IPS-20b (cell line): Measurements from ENCODE around the gene SPATA2L.

Experiments used
- H3K27ac ChIP-seq: one replicate; pipeline ENCODE4 v1.5.1; 2013; ENCODE audit warnings: low read length
- H3K27me3 ChIP-seq: 2 replicates; pipeline ENCODE4 v1.6.1; 2013; ENCODE audit warnings: mild to moderate bottlenecking, low read length, inconsistent platforms; ENCODE audit not compliant: insufficient read depth
- H3K36me3 ChIP-seq: 2 replicates; pipeline ENCODE4 v1.6.1; 2013; ENCODE audit warnings: low read depth, mild to moderate bottlenecking, inconsistent platforms, low read length, moderate library complexity; ENCODE audit not compliant: insufficient read depth
- H3K4me1 ChIP-seq: 2 replicates; pipeline ENCODE4 v1.6.1; 2013; ENCODE audit warnings: mild to moderate bottlenecking, control low read depth, inconsistent platforms, low read length, moderate library complexity; ENCODE audit not compliant: insufficient read depth
- H3K4me3 ChIP-seq: 2 replicates; pipeline ENCODE4 v1.5.1; 2013; ENCODE audit warnings: mild to moderate bottlenecking, low read length, inconsistent platforms
- H3K9ac ChIP-seq: 2 replicates; pipeline ENCODE4 v1.6.1; 2013; ENCODE audit warnings: low read depth, mild to moderate bottlenecking, inconsistent platforms, low read length, moderate library complexity
- H3K9me3 ChIP-seq: 2 replicates; pipeline ENCODE4 v1.6.1; 2013; ENCODE audit warnings: mild to moderate bottlenecking, low read depth, low read length, inconsistent platforms; ENCODE audit not compliant: insufficient read depth

The SPATA2L gene

GRCh38 chr16:89723279-89724250, 22.1 kb upstream of the SPATA2L start:
- Histone ChIP-seq H3K27me3 (peaks cover 47% of the 10 kb centered on the region), H3K36me3 (peaks cover 10% of the 10 kb centered on the region; the same call in 1 of the 2 replicates), H3K9me3 (no peaks in the 10 kb centered on the region), H3K4me3 (no peak overlapping the region), H3K4me1 (no peaks in the 10 kb centered on the region; the same call in none of the 2 replicates), H3K27ac (no peak overlapping the region), H3K9ac (no peak overlapping the region)

- Histone ChIP-seq H3K4me1 (no peaks in the 10 kb centered on the region; the same call in none of the 2 replicates), H3K9me3 (no peaks in the 10 kb centered on the region), H3K4me3 (peak overlapping the region; percentile 70), H3K9ac (peak overlapping the region; percentile 45), H3K27me3 (peaks cover 56% of the 10 kb centered on the region), H3K36me3 (peaks cover 10% of the 10 kb centered on the region; the same call in 1 of the 2 replicates), H3K27ac (no peak overlapping the region)
These were observed 21.1 kb upstream of the SPATA2L start for GRCh38 chr16:89722392-89723278.

GRCh38 chr16:89721546-89722391, 20.3 kb upstream of the SPATA2L start:
- Histone ChIP-seq H3K27ac (no peak overlapping the region), H3K27me3 (peaks cover 58% of the 10 kb centered on the region), H3K9me3 (no peaks in the 10 kb centered on the region), H3K4me3 (peak overlapping the region; percentile 70; the same call in 1 of the 2 replicates), H3K9ac (peak overlapping the region; percentile 45), H3K36me3 (peaks cover 10% of the 10 kb centered on the region; the same call in 1 of the 2 replicates), H3K4me1 (no peaks in the 10 kb centered on the region; the same call in none of the 2 replicates)

GRCh38 chr16:89720813-89721545, 19.5 kb upstream of the SPATA2L start, which contains the start of the genes VPS9D1 and ZNF276:
TSS of gene VPS9D1 (minus strand) at chr16:89720898. CDS start at chr16:89720861, 37 bp downstream.
TSS of gene ZNF276 (plus strand) at chr16:89721537. CDS start at chr16:89721641, 104 bp downstream.
- peaks cover 63% of the 10 kb centered on the region for H3K27me3 ChIP-seq
- H3K4me3 ChIP-seq = peak within 1 kb of the TSS; percentile 70
- peaks cover 10% of the 10 kb centered on the region; the same call in 1 of the 2 replicates for H3K36me3 ChIP-seq
- no peak within 1 kb of the TSS for H3K27ac ChIP-seq
- no peaks in the 10 kb centered on the region for H3K9me3 ChIP-seq
- H3K4me1 ChIP-seq = no peaks in the 10 kb centered on the region; the same call in none of the 2 replicates
- H3K9ac ChIP-seq = peak within 1 kb of the TSS; percentile 75

- peak overlapping the region; percentile 70 for H3K4me3 ChIP-seq
- peak overlapping the region; percentile 75; the same call in 1 of the 2 replicates for H3K9ac ChIP-seq
- H3K36me3 ChIP-seq = peaks cover 10% of the 10 kb centered on the region; the same call in 1 of the 2 replicates
- peaks cover 63% of the 10 kb centered on the region for H3K27me3 ChIP-seq
- no peaks in the 10 kb centered on the region; the same call in none of the 2 replicates for H3K4me1 ChIP-seq
- H3K27ac ChIP-seq = no peak overlapping the region
- no peaks in the 10 kb centered on the region for H3K9me3 ChIP-seq
These were observed 19.0 kb upstream of the SPATA2L start for GRCh38 chr16:89720551-89720812.

- no peak overlapping the region for H3K27ac ChIP-seq
- H3K9me3 ChIP-seq = no peaks in the 10 kb centered on the region
- H3K36me3 ChIP-seq = peaks cover 12% of the 10 kb centered on the region; the same call in 1 of the 2 replicates
- H3K27me3 ChIP-seq = peaks cover 54% of the 10 kb centered on the region
- no peak overlapping the region for H3K9ac ChIP-seq
- no peaks in the 10 kb centered on the region; the same call in none of the 2 replicates for H3K4me1 ChIP-seq
- H3K4me3 ChIP-seq = no peak overlapping the region
These were observed 16.4 kb upstream of the SPATA2L start for GRCh38 chr16:89717688-89718505.

- Histone ChIP-seq H3K9ac (no peak overlapping the region), H3K36me3 (peaks cover 12% of the 10 kb centered on the region; the same call in 1 of the 2 replicates), H3K4me3 (no peak overlapping the region), H3K4me1 (no peaks in the 10 kb centered on the region; the same call in none of the 2 replicates), H3K9me3 (no peaks in the 10 kb centered on the region), H3K27me3 (peaks cover 46% of the 10 kb centered on the region), H3K27ac (no peak overlapping the region)
These were observed 15.6 kb upstream of the SPATA2L start for GRCh38 chr16:89716916-89717687.

- no peak overlapping the region for H3K4me3 ChIP-seq
- H3K27me3 ChIP-seq = peaks cover 42% of the 10 kb centered on the region
These were observed 15.0 kb upstream of the SPATA2L start for GRCh38 chr16:89716493-89716892.

GRCh38 chr16:89712274-89712781, 10.8 kb upstream of the SPATA2L start:
- no peaks in the 10 kb centered on the region for H3K9me3 ChIP-seq
- peaks cover 12% of the 10 kb centered on the region; the same call in 1 of the 2 replicates for H3K36me3 ChIP-seq
- H3K9ac ChIP-seq = peak overlapping the region; percentile 90; the same call in 1 of the 2 replicates
- H3K4me1 ChIP-seq = peaks cover 7% of the 10 kb centered on the region; the same call in 1 of the 2 replicates
- peaks cover 19% of the 10 kb centered on the region; the same call in 1 of the 2 replicates for H3K27me3 ChIP-seq
- peak overlapping the region; percentile 82 for H3K4me3 ChIP-seq
- H3K27ac ChIP-seq = no peak overlapping the region

More at GRCh38 chr16:89716493-89716892, 15.0 kb upstream of the SPATA2L start:
- Histone ChIP-seq H3K4me1 (no peaks in the 10 kb centered on the region; the same call in 1 of the 2 replicates), H3K9me3 (no peaks in the 10 kb centered on the region), H3K36me3 (peaks cover 12% of the 10 kb centered on the region; the same call in 1 of the 2 replicates), H3K9ac (no peak overlapping the region), H3K27ac (no peak overlapping the region)
